Activated CD8-positive, alpha-beta memory T cell treated with anti-CD3 and anti-CD28 coated beads for 36 hours (primary cell): ENCODE data around the gene CIDEA. TPM values are rescaled to one million over a fixed set of nuclear protein-coding genes. Genes with fewer than 3 reads are reported as not detected.
"Not testable (repeated sequence)": the region's sequence is repeated elsewhere in the genome, so short reads cannot be mapped to it uniquely, and the experiment has no call there.

ENCODE experiments used
- CTCF ChIA-PET: fragments of 350-600 bp; sonication (Branson Sonifier 250); formaldehyde crosslinking; loops from one replicate; lab custom pipeline; 2021; ENCODE audit warnings: antibody characterized with exemption; lab: Charles Lee
- POLR2A ChIA-PET: fragments of 350-600 bp; sonication (Branson Sonifier 250); formaldehyde crosslinking; loops from one replicate; lab custom pipeline; 2021; ENCODE audit warnings: antibody characterized with exemption; lab: Charles Lee
- total RNA-seq, 2 experiments: library from RNA; stranded (reverse); gene quantifications; one replicate each; pipeline ENCODE4 v1.2.3, GENCODE V29; 2021

CIDEA gene
- total RNA-seq, 2 experiments from 2014 or later, result not detected

DNA sequence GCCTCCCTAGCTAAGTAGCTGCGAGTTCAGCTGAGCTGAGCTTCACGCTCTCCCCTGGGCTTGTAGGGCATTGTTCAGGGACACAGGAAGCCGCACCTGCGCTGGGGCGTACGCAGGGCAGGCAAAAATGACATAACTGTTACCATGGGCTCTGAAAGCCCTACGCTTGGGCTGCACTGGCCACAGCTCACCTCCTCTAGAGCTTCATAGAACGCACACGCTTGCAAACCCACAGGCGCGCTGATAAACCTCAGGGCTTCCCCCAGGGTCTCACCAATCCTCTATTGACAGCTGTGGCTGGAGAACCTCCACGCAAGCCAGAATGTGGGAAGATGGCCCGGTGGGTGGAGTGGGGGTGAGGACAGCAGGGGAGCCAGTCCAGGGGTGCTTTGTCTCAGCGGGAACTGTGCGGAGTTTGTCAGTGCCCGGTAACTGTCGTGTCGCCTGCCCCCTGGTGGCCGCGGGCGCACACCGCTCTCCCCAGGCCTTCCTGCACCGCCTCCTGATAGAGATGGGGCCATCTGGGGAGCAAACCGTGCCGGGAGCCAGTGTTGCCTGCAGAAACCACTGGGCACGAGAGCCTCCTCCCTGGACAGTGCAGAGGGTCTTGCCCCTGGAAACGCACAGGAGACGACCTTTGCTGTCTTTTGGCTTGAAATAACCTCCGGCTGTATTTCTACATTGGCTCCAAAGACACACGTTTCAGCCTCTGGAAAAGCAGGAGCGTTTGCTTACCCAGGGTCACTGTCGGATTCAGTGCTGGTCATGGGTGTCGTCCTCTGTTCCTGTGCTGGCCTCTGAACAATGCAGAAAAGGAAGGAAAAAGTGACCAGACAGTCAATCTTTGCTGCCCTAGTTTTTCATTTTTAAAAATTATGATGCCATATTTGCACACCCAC, 17.0 kb upstream of the CIDEA start:
- POLR2A ChIA-PET, result no interaction called here
- CTCF ChIA-PET, result interaction anchor here (0.7 to 1.1 kb wide), 2 partner anchors 145 to 188 kb away, joined by 3 read pairs; no protein-coding TSS in a partner anchor

DNA sequence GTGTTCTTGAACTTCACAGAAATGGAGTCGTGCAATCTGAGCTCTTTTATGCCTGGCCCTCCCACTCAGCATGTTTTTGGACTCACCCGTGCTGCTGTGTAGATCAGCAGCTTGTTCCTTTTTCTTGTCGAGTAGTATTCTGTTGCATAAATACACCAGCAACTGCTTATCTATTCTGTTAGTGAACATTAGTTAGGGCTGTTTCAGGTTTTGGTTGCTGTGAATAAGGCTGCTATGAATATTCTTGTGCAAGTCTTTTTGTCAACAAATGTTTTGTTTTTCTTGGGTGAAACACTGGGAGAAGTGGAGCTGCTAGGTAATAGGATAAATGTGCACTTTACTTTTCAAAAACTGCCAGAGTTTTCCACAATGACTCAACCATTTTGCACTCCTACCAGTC, 15.3 kb upstream of the CIDEA start:
- ChIA-PET CTCF (interaction anchor here (1.4 kb wide), 1 partner anchor 301 kb away, joined by 3 read pairs; no protein-coding TSS in a partner anchor), POLR2A (no interaction called here)

DNA sequence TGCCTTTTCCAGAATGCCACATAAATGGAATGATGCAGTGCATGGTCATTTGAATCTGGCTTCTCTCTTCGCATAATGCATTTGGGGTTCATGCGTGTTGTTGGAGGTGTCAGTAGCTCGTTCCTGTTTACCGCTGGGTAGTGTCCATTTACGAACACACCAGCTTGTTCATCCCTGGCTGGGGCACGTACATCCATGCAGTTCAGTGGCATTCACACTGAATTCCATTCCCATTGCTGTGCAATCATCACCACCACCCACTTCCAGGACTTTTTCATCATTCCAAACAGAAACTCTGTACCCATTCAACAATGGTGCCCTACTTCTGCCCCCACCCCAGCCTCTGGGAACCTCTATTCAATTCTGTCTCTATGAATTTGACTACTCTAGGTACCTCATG, 14.7 kb upstream of the CIDEA start:
- CTCF ChIA-PET, result interaction anchor here (1.4 kb wide), 1 partner anchor 302 kb away, joined by 3 read pairs; no protein-coding TSS in a partner anchor
- POLR2A ChIA-PET, result no interaction called here

DNA sequence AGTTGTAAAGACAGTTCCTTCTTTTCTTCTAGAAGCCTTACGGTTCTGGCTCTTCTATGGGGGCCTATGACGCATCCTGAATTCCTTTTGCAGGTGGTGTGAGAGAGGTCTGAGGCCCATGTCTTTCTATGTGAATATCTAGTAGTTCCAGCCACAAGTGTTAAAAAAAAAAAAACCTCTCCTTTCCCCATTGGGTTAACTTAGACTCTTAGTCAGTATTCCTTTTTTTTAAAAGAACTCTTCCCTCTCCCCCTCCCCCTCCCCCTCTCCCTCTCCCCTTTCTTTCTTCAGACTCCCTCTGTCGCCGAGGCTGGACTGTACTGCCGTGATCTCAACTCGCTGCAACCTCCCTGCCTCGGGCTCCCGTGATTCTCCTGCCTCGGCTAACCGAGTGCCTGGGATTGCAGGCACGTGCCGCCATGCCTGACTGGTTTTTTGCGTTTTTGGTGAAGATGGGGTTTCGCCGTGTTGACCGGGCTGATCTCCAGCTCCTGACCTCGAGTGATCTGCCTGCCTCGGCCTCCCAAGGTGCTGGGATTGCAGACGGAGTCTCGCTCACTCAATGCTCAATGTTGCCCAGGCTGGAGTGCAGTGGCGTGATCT, 11.4 kb upstream of the CIDEA start:
- POLR2A ChIA-PET, result no interaction called here
- CTCF ChIA-PET, result no interaction called here

DNA sequence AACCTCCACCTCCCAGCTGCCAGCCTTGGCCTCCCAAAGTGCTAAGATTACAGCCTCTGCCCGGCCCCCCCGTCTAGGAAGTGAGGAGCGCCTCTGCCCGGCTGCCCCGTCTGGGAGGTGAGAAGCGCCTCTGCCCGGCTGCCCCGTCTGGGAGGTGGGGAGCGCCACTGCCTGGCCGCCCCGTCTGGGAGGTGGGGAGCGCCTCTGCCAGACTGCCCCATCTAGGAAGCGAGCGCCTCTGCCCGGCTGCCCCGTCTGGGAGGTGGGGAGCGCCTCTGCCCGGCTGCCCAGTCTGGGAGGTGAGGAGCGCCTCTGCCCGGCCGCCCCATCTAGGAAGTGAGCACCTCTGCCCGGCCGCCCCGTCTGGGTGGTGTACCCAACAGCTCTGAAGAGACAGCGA, 10.9 kb upstream of the CIDEA start:
- POLR2A ChIA-PET, CTCF ChIA-PET: not testable (repeated sequence)

DNA sequence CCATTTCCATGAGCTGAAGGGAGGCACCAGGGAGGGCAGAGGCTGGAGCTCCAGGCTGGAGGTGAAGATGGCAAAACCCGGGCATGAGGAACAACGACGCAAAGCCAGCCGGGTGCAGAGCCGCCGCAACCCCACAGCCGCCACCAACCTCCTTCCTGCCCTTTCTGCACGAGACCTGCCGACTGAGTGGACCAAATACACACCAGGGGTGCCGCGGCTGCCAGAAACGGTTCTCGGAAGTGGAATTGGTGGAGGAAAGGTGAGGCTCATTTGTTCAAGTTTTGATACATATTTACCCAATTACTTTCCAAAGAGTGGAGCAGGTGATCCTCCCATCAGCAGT, 8.4 kb upstream of the CIDEA start:
- ChIA-PET POLR2A (no interaction called here), CTCF (no interaction called here)

DNA sequence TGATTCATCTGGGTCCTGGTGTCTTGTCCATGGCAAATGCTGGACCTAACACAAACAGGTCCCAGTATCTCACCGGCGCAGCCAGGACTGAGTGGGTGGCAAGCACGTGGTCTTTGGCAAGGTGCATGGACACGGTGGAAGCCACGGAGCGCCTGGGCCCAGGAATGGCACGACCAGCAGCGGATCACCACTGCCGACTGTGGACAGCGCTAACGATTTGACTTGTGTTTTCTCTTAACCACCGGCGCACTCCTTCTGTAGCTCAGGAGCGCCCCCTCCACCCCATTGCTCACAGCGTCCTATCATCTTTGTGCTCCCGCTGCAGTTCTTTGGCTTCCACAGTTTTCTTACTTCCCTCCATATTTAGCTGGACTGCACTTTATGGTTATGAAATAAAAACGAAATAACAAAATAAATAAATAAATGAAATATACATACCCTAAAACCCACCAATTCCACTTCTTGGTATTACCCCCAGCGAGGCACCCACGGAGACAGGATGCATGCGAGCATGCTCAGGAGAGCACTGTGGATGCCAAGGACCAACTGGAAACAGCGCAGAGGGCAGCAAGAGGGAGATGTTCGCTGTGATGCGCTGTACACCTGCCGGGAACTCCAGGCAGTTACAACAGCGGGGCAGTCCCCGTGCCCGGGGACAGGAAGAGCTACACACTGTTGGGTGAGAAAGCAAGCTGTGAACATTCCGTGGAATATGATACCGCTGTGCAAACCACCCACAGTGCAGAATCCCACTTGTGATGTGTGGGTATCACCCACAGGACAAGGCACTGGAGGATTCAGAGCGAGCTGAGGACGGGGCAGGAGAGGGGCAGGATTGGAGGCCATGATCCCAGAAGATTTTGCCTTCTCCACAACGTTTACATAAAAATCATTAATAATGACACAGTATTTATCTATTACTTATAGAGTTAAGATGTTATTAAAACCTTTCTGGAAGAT, 7.0 kb upstream of the CIDEA start:
- ChIA-PET POLR2A (no interaction called here), CTCF (no interaction called here)

DNA sequence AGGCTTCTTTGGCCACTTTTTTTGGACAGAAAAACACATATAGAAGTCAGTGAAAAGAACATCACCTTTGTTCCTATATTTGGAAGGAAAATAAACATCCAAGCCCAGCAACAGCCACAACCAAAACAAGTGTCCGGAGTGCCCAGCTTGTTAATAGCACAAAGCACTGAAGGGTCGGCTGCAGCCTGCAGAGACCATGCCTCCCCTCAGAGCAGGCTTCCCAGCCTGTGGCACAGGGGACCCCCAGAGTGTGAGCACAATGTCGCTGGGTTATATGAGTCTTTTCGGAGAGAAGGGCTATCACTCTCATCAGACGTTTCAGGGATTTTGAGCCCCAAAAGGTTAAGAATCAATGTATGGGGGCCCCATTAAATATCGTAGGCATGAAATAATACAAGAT, 6.2 kb upstream of the CIDEA start:
- CTCF ChIA-PET, result no interaction called here
- POLR2A ChIA-PET, result no interaction called here

DNA sequence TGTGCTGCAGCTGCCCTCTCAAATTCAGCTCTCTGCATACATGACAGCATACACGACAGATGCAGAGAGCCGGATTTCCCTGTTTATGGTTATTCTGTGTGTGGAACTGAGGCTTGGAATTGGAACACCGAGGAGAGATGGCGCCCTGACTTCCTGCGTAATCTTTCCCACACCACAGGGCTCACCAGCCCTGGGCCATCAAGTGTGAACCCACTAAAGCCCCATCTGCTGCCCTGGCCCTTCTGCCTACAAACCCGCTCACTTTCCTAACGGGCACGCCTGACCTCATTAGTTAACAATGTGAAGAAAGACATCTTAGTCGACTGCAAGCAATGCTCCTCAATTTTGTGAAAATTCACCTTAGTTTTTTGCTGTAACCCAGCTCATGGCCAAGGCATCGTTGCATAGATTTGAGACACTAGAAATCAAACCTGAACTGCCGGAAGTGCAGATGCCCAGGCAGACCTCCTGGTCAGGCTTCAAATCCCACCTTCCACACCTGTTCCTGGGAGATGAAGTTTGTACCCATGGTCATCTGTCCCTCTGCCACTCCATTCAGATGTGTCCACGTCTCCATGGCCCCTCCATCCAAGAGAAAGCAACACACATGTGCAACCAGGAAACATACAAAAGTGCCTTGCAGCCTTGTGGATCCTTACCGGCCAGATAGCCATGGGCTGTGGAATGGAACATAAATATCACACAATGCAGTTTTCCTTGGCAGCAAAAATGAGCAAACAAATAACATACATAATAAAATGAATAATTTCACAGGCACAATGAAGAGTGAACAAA, 5.0 kb upstream of the CIDEA start:
- POLR2A ChIA-PET, result no interaction called here
- CTCF ChIA-PET, result no interaction called here

DNA sequence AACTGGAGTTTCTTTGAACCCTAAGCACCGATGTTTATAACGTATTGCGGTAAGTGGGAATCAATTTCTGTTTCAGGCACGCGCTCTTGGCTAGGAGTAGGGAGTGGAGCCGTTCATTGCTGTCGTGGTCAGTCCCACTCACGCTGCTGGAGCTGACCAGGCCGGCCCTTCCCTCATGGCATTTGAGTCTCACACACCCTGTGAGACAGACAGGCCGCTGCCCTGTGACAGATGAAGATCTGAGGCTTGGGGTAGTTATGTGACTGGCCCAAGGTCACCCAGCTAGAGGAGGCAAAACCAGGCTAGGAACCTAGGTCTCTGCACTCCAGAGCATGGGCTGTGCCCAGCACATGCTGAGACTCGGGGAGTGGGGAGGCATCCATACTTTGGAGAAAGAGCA, 2.9 kb upstream of the CIDEA start:
- CTCF ChIA-PET, result interaction anchor here (0.8 kb wide), 1 partner anchor 15 kb away, joined by 3 read pairs; no protein-coding TSS in a partner anchor
- POLR2A ChIA-PET, result no interaction called here

DNA sequence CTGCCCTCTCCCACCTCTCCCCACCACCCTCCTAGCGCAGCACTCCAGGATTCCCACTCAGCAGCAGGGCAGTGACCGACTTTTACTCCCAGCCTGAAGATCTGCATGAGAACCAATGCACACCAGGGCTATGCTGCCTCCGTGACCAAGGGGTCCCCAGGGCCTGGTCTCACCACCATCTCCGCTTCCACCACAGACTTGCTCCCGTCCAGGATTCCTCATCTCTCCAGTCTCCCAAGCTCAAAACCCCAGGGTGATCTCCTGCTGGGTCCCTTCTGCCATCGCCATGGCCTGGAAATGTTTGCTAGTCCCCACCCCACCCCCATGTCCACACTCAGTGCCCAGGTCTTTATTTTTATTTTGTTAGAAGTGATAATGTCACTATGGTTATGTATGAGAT, 2.1 kb upstream of the CIDEA start:
- ChIA-PET POLR2A (no interaction called here), CTCF (no interaction called here)

DNA sequence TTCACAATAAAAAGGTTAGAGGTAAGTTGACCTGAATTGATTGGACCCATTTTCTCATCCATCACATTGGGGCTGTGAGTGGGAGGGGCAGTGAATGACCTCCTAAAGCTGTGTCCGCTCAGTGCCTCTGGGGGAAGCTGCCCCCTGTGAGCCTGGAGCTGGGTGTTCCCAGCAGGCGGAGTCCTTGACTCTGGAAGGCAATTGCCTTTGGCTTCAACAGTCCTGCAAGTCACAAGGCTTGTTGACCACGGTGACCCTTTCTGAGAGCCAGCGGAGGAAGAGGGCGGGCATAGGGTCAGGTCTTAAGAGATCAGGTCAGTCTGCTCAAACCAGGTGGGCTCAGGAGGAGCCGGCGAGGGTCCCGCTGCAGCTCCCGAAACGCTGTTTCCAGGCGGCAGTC, 1.1 kb upstream of the CIDEA start:
- ChIA-PET POLR2A (no interaction called here), CTCF (no interaction called here)

DNA sequence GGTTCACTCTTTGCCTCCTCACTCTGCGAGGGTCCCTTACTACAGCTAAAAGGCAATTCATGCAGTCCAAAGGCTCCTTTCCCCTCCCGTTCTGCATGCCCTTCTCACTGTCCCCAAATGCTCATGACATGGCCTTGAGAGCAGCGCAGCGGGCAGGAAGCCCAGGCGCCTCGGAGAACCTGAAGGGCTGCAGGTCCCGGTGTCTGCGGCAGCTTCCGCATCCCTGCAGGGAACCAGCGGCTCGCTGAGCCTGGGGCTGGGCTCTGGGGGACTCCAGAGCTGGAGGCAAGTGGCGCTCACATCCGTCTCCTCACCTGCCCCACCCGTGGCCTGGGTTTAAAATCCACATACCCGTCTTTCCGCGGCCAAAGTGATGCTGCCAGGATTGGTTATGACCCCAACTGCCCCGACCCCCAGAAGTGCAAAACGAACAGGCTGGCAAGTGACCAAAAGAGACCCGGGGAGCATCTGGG, 462 bp upstream of the CIDEA start:
- CTCF ChIA-PET, result no interaction called here
- POLR2A ChIA-PET, result no interaction called here

DNA sequence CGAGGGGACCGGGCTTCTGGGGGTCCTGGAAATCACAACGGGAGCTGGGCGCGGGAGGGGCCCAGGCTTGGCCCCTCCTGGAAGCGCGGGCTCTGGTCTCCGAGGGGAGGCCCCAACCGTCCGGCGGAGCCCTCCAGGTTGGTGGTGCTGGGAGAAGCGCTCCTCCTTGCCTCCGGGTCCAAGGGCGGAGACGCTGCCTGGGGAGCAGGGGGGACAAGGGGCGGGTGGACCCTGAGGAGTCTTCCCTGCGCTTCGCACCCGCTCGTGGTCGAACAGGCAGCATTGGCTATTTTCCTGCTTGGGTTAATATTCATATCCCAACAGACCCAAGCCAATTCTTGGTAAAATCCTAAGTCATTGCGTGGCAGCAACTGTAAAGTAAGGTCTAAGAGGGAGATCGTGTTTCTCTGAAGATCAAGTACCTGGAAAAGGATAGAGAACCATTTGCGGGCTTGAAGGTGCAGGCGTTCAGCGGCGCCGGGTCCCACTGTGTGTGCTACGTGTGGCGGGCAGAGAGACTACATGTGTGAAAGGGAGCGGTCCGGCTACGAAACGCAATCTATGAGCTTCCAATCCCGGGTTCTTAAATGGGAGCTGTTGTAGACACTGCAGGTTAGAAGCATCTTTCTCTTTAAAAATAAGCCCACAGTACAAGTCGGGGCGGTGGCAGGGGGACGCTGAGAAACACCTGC, 805 bp downstream of the CIDEA start:
- ChIA-PET POLR2A (no interaction called here), CTCF (no interaction called here)

DNA sequence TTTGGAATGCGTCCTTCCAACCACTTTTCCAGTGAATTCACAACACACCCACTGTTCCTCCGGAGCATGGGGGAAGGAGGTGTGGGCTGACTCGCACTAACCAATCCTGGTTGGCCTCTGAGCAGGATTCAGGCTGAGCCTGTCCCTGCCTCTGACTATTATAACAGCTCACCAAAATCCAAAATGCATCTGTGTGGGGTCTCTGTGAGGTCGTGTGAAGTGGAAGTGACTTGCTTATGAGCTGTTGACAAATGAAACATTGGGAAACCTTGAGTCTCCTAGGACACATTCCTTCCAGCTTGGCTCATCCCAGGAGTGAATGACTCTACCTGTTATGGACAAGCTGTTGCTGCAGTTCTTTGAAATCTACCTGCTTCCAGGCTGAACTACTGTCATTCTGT, 1.5 kb downstream of the CIDEA start:
- ChIA-PET CTCF (no interaction called here), POLR2A (no interaction called here)

DNA sequence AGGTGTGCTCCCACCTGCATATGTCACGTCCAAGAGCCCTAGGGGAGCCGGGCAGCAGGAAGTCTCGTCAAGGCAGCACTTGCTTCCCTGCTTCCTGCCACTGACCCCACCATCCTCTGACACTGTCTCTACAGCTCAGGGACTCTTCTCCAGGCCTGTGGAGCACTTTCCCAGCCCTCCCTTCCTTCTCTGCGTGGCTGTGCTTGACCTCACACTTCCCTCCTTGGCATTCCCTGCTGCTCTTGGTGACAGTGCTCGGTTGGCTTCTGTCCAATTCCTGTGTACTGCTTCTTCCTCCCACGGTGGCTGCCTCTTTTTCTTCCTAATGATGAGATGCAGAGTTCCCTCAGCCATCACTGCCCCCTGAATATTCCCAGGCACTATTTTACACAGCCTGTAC, 2.8 kb downstream of the CIDEA start:
- POLR2A ChIA-PET, result no interaction called here

DNA sequence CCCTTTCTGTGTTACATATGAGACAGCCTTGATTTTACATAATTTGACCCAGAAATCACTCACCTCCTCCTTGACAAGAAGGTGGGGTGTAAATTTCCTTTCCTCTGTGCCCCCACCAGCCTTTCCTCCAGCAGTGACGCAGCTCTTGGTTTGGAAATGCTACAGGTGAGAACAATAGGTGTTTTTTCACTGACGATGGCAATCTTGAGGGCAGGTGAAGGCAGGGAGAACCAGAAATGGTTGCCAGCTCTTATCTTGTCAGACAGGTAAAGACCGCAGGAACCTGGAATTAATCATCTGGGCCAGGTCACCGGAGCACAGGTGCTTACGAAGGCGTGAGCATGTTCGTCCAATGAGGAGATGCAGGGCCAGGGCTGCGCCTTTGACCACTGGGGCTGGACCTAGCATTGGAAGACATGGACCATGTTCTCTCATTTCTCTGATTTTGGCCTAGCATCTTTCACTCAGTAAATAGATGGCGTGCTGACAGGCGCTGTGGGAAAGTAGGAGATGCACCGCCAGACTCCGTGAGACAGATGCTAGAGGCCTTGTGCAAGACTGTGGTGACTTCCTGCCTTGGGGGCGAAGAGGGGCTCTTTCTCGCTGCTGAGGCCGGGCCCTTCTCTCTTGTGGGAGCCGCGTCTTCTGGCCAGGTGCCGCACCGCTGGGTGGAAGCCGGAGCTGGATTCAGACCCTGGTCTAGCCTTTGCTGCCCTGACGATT, 4.0 kb downstream of the CIDEA start:
- ChIA-PET POLR2A (no interaction called here), CTCF (no interaction called here)

More for the DNA sequence above, 2.8 kb downstream of the CIDEA start:
- CTCF ChIA-PET, result no interaction called here
